GM12878 (cell line): ENCODE measurements around the gene NEK10. TPM values are rescaled to one million over a fixed set of nuclear protein-coding genes. Genes with fewer than 3 reads are reported as not detected.

Experiments
- ATAC-seq: fragments of 200-7000 bp; cut with Tn5 transposase; 3 replicates; pipeline ENCODE4 v1.9.1; 2020; ENCODE audit warnings: mild to moderate bottlenecking, moderate library complexity
- BruUV-seq: library from RNA; stranded (reverse); fragments of 400-500 nt; replicated peaks from 2 replicates; lab custom pipeline; 2021; lab: Mats Ljungman, UMichigan
- CTCF ChIA-PET: fragments of 300-600 bp; sonication (Branson Sonifier 250); formaldehyde crosslinking; extraction: SDS; loops from one replicate; lab custom pipeline; 2021; ENCODE audit warnings: inconsistent platforms; lab: Yijun Ruan, JAX
- POLR2A ChIA-PET: fragments of 350-600 bp; formaldehyde crosslinking; extraction: SDS; loops from one replicate; lab custom pipeline; 2021; ENCODE audit warnings: inconsistent platforms; lab: Charles Lee
- RAD21 ChIA-PET: fragments of 300-600 bp; sonication (Branson Sonifier 250); formaldehyde crosslinking; loops from one replicate; lab custom pipeline; 2023; ENCODE audit warnings: antibody characterized with exemption; ENCODE audit not compliant: unreplicated experiment; lab: Charles Lee
- SMC1A ChIA-PET: fragments of 300-600 bp; sonication (Branson Sonifier 250); formaldehyde crosslinking; loops from one replicate; lab custom pipeline; 2023; ENCODE audit not compliant: unreplicated experiment, uncharacterized antibody; lab: Charles Lee
- DNase-seq: peaks from one replicate; pipeline ENCODE4 v3.0.0-alpha.2; 2011; ENCODE audit warnings: low read depth, low spot score
- FAIRE-seq: peaks from 3 replicates; lab custom pipeline; 2011; peaks lifted over from hg19 to GRCh38; lab: Jason Lieb, UNC
- H2AFZ ChIP-seq: 2 replicates; pipeline ENCODE4 v1.6.0; 2011; ENCODE audit warnings: low read depth, low read length, control low read depth; ENCODE audit not compliant: control insufficient read depth
- H3K27ac ChIP-seq: 2 replicates; pipeline ENCODE4 v1.5.1; 2011; ENCODE audit warnings: control low read depth; ENCODE audit not compliant: control insufficient read depth, insufficient read depth
- H3K27me3 ChIP-seq, 2 experiments: replicated peaks in 1 of 2; 2 replicates each; pipeline versions ENCODE4 v1.6.0 to v1.6.1; 2011; ENCODE audit warnings: low read length in 1 of 2; ENCODE audit not compliant: control insufficient read depth in 2 of 2, insufficient read depth in 2 of 2
- H3K36me3 ChIP-seq, 2 experiments: 2 replicates each; pipeline ENCODE4 v1.5.1; 2011; ENCODE audit warnings: low read length in 1 of 2; ENCODE audit not compliant: control insufficient read depth in 2 of 2, insufficient read depth in 2 of 2
- H3K4me1 ChIP-seq: 2 replicates; pipeline ENCODE4 v1.6.1; 2011; ENCODE audit warnings: mild to moderate bottlenecking, low read length, moderate library complexity, mixed read lengths; ENCODE audit not compliant: control insufficient read depth, insufficient read depth
- H3K4me2 ChIP-seq: 2 replicates; pipeline ENCODE4 v1.6.0; 2011; ENCODE audit warnings: control low read depth; ENCODE audit not compliant: control insufficient read depth, insufficient read depth
- H3K4me3 ChIP-seq: fragments of 200-600 bp; sonication (generic); 2 replicates; pipeline ENCODE4 v1.5.1; 2016
- H3K79me2 ChIP-seq: 2 replicates; pipeline ENCODE4 v1.6.0; 2011; ENCODE audit warnings: low read length; ENCODE audit not compliant: control insufficient read depth, insufficient read depth
- H3K9ac ChIP-seq: 2 replicates; pipeline ENCODE4 v1.8.0; 2011; ENCODE audit warnings: low read length, control low read depth, mixed read lengths; ENCODE audit not compliant: control insufficient read depth, insufficient read depth
- H3K9me3 ChIP-seq: replicated peaks from 3 replicates; pipeline ENCODE4 v1.5.1; 2011; ENCODE audit warnings: mild to moderate bottlenecking, low read length; ENCODE audit not compliant: control insufficient read depth, insufficient read depth
- H4K20me1 ChIP-seq: 2 replicates; pipeline ENCODE4 v1.6.0; 2011; ENCODE audit not compliant: control insufficient read depth, insufficient read depth
- IKZF2 ChIP-seq, 2 experiments: fragments of 450-650 bp; IDR thresholded peaks; 2 replicates each; pipeline ENCODE4 v1.6.1; 2017; ENCODE audit warnings: mild to moderate bottlenecking in 2 of 2, moderate library complexity in 2 of 2
- KAT2A ChIP-seq: conservative IDR thresholded peaks from 2 replicates; pipeline ENCODE4 v1.6.1; 2011; ENCODE audit warnings: low read depth, low read length; ENCODE audit not compliant: control insufficient read depth
- KLF5 ChIP-seq: fragments of 450-650 bp; IDR thresholded peaks from 2 replicates; pipeline ENCODE4 v1.6.1; 2014; ENCODE audit warnings: mild to moderate bottlenecking; ENCODE audit not compliant: partially characterized antibody
- MYB ChIP-seq: fragments of 150-350 bp; IDR thresholded peaks from 2 replicates; pipeline ENCODE4 v1.6.1; 2014; ENCODE audit warnings: mild to moderate bottlenecking, low read depth, low read length, borderline replicate concordance
- NR2F1 ChIP-seq: fragments of 450-650 bp; conservative IDR thresholded peaks from 2 replicates; pipeline ENCODE4 v1.6.1; 2017; ENCODE audit warnings: mild to moderate bottlenecking
- RUNX3 ChIP-seq: IDR thresholded peaks from 2 replicates; pipeline ENCODE4 v1.6.1; 2012; ENCODE audit warnings: low read length, inconsistent platforms
- SMARCA5 ChIP-seq: fragments of 450-650 bp; IDR thresholded peaks from 2 replicates; pipeline ENCODE4 v1.6.1; 2017; ENCODE audit warnings: mild to moderate bottlenecking
- TCF12 ChIP-seq: IDR thresholded peaks from 2 replicates; pipeline ENCODE4 v1.6.1; 2011; ENCODE audit warnings: low read depth, mild to moderate bottlenecking, low read length
- ZNF274 ChIP-seq: IDR thresholded peaks from one replicate; pipeline ENCODE4 v1.8.0; 2011; ENCODE audit not compliant: insufficient read length, insufficient read depth
- WGBS: methylation state at CpG from one replicate; pipeline ENCODE4 v1.1.6; 2016; ENCODE audit warnings: low lambda C conversion rate; ENCODE audit not compliant: insufficient replicate concordance, insufficient coverage; ENCODE audit errors: missing lambda C conversion rate; 5-methylcytosine and 5-hydroxymethylcytosine counted together
- in situ Hi-C: fragments of 300-500 bp; cut with MboI; formaldehyde crosslinking; loops from 9 replicates; pipeline ENCODE4 v1.14.3; 2018; ENCODE audit warnings: mixed read lengths
- intact Hi-C: fragments of 100-400 bp; cut with micrococcal nuclease; formaldehyde crosslinking; loops from one replicate; pipeline ENCODE4 v1.14.2; 2022; ENCODE audit not compliant: unreplicated experiment
- polyA plus RNA-seq, 11 experiments: library from polyadenylated mRNA; depleted of rRNA in 4 of 11; unstranded in 6 of 11; stranded (reverse) in 5 of 11; fragments of >200 nt; fragmentation: Nextera tagmentation in 4 of 11; fragmentation: Illumina TruSeq in 1 of 11; extraction: Ambion mirVana in 4 of 11; extraction: Trizol in 1 of 11; gene quantifications; 1 replicate in 1 of 11; 2 replicates in 10 of 11; pipeline versions ENCODE4 v1.2.1 to v1.2.3, GENCODE V29; 2011 to 2016; ENCODE audit warnings: inconsistent platforms in 2 of 11, missing spikeins in 2 of 11, low read depth in 1 of 11
- total RNA-seq, 4 experiments: library from RNA; depleted of rRNA in 3 of 4; stranded (reverse); fragments of >200 nt in 3 of 4; fragmentation: Illumina TruSeq in 1 of 4; extraction: Trizol in 1 of 4; gene quantifications; 2 replicates each; pipeline versions ENCODE4 v1.2.1 to v1.2.3, GENCODE V29; 2013 to 2021
- TF ChIP-seq, protein P1 (sequence below): IDR thresholded peaks from 2 replicates; pipeline ENCODE4 v1.6.1; 2011; ENCODE audit warnings: low read depth, low read length, improper control_type of control experiment, borderline replicate concordance
- TF ChIP-seq, protein P2 (sequence below): fragments of 450-650 bp; IDR thresholded peaks from 2 replicates; pipeline ENCODE4 v1.6.1; 2016; ENCODE audit warnings: mild to moderate bottlenecking, moderate library complexity, borderline replicate concordance
- TF ChIP-seq, protein P3 (sequence below): fragments of 450-650 bp; IDR thresholded peaks from 2 replicates; pipeline ENCODE4 v1.6.1; 2017; ENCODE audit warnings: antibody characterized with exemption, mild to moderate bottlenecking, moderate library complexity

Gene NEK10
- total and polyA plus RNA-seq, 10 of the 15 experiments (the other 5 are each of a cell fraction or from before 2014, with no cell fraction given), result 0.06 to 0.40 (median 0.16) TPM; not detected in 2

DNA sequence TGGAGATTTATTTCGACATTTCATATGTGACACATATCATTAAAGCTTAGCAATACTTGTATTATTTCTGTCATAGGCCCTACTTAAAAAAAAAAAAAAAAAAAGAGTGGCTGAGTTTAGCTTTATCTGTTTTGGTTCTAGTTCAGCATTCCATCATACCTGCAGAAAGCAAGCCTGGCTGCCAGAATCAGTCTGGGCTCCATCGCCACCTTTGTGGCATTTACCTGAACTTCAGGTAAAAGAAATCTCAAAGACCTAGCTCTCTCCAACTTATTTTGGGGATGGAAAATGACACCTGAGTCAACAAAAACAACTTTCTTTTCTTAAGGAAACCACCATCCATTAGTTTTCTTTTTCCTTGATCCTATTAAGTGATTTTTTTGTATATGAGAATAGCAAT, 82.1 kb downstream of the NEK10 start:
- in situ Hi-C loops, result no loop called here
- no peaks in the 10 kb centered on the region for H4K20me1 ChIP-seq
- ChIA-PET RAD21 (interaction anchor here (0.7 kb wide), 1 partner anchor 13 kb away, joined by 4 read pairs; no protein-coding TSS in a partner anchor), SMC1A (interaction anchor here (0.6 kb wide), 2 partner anchors 15 to 44 kb away, joined by 3 to 4 read pairs; no protein-coding TSS in a partner anchor), POLR2A (no interaction called here), CTCF (interaction anchor here (1.6 kb wide), 1 partner anchor 33 kb away, joined by 4 read pairs; no protein-coding TSS in a partner anchor)
- H3K4me1 ChIP-seq, result no peaks in the 10 kb centered on the region
- H3K27ac ChIP-seq, result no peak overlapping the region
- H3K4me3 ChIP-seq, result no peak overlapping the region
- H3K9ac ChIP-seq, result no peak overlapping the region
- no peak for ATAC-seq
- H3K9me3 ChIP-seq, result no peaks in the 10 kb centered on the region
- no peak overlapping the region for H3K4me2 ChIP-seq
- H3K27me3 ChIP-seq, result no peaks in the 10 kb centered on the region; a peak in 1 of 4 replicates
- TF ChIP-seq, protein P1, sequence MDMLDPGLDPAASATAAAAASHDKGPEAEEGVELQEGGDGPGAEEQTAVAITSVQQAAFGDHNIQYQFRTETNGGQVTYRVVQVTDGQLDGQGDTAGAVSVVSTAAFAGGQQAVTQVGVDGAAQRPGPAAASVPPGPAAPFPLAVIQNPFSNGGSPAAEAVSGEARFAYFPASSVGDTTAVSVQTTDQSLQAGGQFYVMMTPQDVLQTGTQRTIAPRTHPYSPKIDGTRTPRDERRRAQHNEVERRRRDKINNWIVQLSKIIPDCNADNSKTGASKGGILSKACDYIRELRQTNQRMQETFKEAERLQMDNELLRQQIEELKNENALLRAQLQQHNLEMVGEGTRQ, result no peak
- no peak for TF ChIP-seq TCF12
- TF ChIP-seq KAT2A, result no peak
- TF ChIP-seq, protein P2, sequence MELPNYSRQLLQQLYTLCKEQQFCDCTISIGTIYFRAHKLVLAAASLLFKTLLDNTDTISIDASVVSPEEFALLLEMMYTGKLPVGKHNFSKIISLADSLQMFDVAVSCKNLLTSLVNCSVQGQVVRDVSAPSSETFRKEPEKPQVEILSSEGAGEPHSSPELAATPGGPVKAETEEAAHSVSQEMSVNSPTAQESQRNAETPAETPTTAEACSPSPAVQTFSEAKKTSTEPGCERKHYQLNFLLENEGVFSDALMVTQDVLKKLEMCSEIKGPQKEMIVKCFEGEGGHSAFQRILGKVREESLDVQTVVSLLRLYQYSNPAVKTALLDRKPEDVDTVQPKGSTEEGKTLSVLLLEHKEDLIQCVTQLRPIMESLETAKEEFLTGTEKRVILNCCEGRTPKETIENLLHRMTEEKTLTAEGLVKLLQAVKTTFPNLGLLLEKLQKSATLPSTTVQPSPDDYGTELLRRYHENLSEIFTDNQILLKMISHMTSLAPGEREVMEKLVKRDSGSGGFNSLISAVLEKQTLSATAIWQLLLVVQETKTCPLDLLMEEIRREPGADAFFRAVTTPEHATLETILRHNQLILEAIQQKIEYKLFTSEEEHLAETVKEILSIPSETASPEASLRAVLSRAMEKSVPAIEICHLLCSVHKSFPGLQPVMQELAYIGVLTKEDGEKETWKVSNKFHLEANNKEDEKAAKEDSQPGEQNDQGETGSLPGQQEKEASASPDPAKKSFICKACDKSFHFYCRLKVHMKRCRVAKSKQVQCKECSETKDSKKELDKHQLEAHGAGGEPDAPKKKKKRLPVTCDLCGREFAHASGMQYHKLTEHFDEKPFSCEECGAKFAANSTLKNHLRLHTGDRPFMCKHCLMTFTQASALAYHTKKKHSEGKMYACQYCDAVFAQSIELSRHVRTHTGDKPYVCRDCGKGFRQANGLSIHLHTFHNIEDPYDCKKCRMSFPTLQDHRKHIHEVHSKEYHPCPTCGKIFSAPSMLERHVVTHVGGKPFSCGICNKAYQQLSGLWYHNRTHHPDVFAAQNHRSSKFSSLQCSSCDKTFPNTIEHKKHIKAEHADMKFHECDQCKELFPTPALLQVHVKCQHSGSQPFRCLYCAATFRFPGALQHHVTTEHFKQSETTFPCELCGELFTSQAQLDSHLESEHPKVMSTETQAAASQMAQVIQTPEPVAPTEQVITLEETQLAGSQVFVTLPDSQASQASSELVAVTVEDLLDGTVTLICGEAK, result no peak
- TF ChIP-seq SMARCA5, result no peak
- TF ChIP-seq ZNF274, result no peak
- no peak for TF ChIP-seq IKZF2 (IDR thresholded peaks at IDR 0.05)
- no peak for TF ChIP-seq MYB
- TF ChIP-seq KLF5, result no peak
- no peak for TF ChIP-seq NR2F1
- no peak for TF ChIP-seq RUNX3
- TF ChIP-seq, protein P3, sequence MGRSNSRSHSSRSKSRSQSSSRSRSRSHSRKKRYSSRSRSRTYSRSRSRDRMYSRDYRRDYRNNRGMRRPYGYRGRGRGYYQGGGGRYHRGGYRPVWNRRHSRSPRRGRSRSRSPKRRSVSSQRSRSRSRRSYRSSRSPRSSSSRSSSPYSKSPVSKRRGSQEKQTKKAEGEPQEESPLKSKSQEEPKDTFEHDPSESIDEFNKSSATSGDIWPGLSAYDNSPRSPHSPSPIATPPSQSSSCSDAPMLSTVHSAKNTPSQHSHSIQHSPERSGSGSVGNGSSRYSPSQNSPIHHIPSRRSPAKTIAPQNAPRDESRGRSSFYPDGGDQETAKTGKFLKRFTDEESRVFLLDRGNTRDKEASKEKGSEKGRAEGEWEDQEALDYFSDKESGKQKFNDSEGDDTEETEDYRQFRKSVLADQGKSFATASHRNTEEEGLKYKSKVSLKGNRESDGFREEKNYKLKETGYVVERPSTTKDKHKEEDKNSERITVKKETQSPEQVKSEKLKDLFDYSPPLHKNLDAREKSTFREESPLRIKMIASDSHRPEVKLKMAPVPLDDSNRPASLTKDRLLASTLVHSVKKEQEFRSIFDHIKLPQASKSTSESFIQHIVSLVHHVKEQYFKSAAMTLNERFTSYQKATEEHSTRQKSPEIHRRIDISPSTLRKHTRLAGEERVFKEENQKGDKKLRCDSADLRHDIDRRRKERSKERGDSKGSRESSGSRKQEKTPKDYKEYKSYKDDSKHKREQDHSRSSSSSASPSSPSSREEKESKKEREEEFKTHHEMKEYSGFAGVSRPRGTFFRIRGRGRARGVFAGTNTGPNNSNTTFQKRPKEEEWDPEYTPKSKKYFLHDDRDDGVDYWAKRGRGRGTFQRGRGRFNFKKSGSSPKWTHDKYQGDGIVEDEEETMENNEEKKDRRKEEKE, result no peak
- FAIRE-seq, result no peak
- H3K36me3 ChIP-seq, result no peaks in the 10 kb centered on the region
- WGBS, result 26% methylated on average over 2 of the region's 2 CpGs
- intact Hi-C loops, result no loop called here
- BruUV-seq, result no TSS peak
- DNase-seq, result no peak
- no peaks in the 10 kb centered on the region for H3K79me2 ChIP-seq
- H2AFZ ChIP-seq, result no peak overlapping the region
